Measurements from ENCODE around the gene UCN3. TPM values are rescaled to one million over a fixed set of nuclear protein-coding genes. Genes with fewer than 3 reads are reported as not detected.
"Not testable (repeated sequence)": the region's sequence is repeated elsewhere in the genome, so short reads cannot be mapped to it uniquely, and the experiment has no call there.

Gene UCN3
- total RNA-seq, 1 donor from 2014 or later, result 1.2 TPM

DNA sequence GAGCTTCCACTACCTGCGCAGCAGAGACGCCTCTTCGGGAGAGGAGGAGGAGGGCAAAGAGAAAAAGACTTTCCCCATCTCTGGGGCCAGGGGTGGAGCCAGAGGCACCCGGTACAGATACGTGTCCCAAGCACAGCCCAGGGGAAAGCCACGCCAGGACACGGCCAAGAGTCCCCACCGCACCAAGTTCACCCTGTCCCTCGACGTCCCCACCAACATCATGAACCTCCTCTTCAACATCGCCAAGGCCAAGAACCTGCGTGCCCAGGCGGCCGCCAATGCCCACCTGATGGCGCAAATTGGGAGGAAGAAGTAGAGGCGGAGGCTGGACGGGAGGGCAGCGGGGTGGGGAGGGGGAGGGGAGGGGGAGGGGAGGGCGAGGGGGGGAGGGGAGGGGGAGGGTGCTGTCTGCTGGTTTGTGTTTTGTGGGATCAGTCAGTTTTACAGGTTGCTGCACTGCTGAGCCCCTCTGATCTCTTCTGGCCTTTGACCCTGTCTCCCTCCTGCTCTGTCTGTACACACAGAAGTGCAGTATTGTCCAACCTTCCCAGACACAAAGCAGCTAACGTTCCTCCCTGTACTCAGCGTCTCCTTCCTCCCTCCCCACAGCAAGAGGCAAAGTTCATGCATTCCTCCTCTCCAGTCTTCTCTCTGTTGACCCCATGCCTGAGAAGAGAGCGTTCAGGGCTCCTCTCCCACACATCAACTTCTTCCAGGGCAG, 9.3 kb downstream of the UCN3 start:
- TF ChIP-seq, protein P1, sequence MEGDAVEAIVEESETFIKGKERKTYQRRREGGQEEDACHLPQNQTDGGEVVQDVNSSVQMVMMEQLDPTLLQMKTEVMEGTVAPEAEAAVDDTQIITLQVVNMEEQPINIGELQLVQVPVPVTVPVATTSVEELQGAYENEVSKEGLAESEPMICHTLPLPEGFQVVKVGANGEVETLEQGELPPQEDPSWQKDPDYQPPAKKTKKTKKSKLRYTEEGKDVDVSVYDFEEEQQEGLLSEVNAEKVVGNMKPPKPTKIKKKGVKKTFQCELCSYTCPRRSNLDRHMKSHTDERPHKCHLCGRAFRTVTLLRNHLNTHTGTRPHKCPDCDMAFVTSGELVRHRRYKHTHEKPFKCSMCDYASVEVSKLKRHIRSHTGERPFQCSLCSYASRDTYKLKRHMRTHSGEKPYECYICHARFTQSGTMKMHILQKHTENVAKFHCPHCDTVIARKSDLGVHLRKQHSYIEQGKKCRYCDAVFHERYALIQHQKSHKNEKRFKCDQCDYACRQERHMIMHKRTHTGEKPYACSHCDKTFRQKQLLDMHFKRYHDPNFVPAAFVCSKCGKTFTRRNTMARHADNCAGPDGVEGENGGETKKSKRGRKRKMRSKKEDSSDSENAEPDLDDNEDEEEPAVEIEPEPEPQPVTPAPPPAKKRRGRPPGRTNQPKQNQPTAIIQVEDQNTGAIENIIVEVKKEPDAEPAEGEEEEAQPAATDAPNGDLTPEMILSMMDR (IDR thresholded peaks at IDR 0.05), result no peak
- ATAC-seq, result no peak
- H3K9me3 ChIP-seq, result no peaks in the 10 kb centered on the region
- intact Hi-C loops (cut with DNase I), result no loop called here
- no peaks in the 10 kb centered on the region for H3K4me1 ChIP-seq
- H3K27me3 ChIP-seq, result no peaks in the 10 kb centered on the region
- no peak overlapping the region for H3K27ac ChIP-seq
- no peak for DNase-seq
- no peak overlapping the region for H3K4me3 ChIP-seq
- H3K36me3 ChIP-seq, result no peaks in the 10 kb centered on the region

DNA sequence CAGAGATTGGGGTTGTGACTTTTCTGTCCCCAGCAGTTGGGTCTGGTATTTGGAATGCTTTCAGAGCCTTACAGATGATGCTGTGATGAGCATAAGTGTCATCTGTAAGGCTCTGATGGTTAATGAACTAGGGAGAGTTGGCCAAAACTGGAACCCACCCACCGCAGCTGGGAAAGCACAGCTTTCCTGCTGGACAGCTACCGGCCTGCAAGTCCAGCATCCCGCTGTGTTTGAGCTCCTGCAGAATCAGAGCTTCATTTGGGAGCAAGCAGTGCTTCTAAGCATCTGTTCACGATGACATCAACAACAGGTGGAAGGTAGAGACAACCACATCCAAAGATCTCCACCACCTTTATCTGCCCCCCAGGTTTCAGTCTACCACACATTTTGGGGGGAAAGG, 11.7 kb downstream of the UCN3 start:
- no peaks in the 10 kb centered on the region for H3K9me3 ChIP-seq
- TF ChIP-seq, protein P1 (IDR thresholded peaks at IDR 0.05), result no peak
- H3K4me1 ChIP-seq, result no peaks in the 10 kb centered on the region
- no peak overlapping the region for H3K4me3 ChIP-seq
- intact Hi-C loops (cut with DNase I), result no loop called here
- no peak for ATAC-seq
- no peak for DNase-seq
- H3K36me3 ChIP-seq, result no peaks in the 10 kb centered on the region
- no peak overlapping the region for H3K27ac ChIP-seq
- H3K27me3 ChIP-seq, result no peaks in the 10 kb centered on the region

GRCh38 chr10:5379202-5379601, 14.4 kb downstream of the UCN3 start:
- H3K4me3 ChIP-seq; H3K27me3 ChIP-seq; DNase-seq; intact Hi-C loops (cut with DNase I); H3K4me1 ChIP-seq; H3K9me3 ChIP-seq; ATAC-seq; H3K36me3 ChIP-seq; H3K27ac ChIP-seq: not testable (repeated sequence)

DNA sequence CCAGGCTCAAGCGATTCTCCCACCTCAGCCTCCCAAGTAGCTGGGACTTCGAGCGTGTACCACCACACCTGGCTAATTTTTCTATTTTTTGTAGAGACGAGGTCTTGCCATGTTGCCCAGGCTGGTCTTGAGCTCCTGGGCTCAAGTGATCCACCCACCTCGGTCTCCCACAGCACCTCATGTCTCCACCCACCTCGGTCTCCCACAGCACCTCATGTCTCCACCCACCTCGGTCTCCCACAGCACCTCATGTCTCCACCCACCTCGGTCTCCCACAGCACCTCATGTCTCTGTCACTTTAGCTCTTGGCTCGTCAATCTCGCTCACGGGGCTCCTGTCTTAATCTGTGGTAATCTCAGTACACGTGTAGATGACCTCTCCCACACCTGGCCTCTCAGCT, 15.6 kb downstream of the UCN3 start:
- H3K4me3 ChIP-seq; intact Hi-C loops (cut with DNase I); DNase-seq; H3K9me3 ChIP-seq; H3K27me3 ChIP-seq; H3K27ac ChIP-seq; H3K4me1 ChIP-seq; ATAC-seq; H3K36me3 ChIP-seq: not testable (repeated sequence)

GRCh38 chr10:5381187-5381586, 16.4 kb downstream of the UCN3 start:
- Histone ChIP-seq H3K27ac (no peak overlapping the region), H3K9me3 (no peaks in the 10 kb centered on the region), H3K36me3 (no peaks in the 10 kb centered on the region), H3K4me1 (no peaks in the 10 kb centered on the region), H3K27me3 (no peaks in the 10 kb centered on the region), H3K4me3 (no peak overlapping the region)
- intact Hi-C loops (cut with DNase I), result no loop called here
- peak; percentile 38 for ATAC-seq
- DNase-seq, result no peak
- TF ChIP-seq, protein P1 (IDR thresholded peaks at IDR 0.05), result no peak

GRCh38 chr10:5385224-5385623, 20.5 kb downstream of the UCN3 start:
- Histone ChIP-seq H3K9me3 (peaks cover 9% of the 10 kb centered on the region), H3K27me3 (no peaks in the 10 kb centered on the region), H3K27ac (no peak overlapping the region), H3K36me3 (no peaks in the 10 kb centered on the region), H3K4me1 (no peaks in the 10 kb centered on the region), H3K4me3 (no peak overlapping the region)
- TF ChIP-seq, protein P1 (IDR thresholded peaks at IDR 0.05), result no peak
- ATAC-seq, result no peak
- intact Hi-C loops (cut with DNase I), result no loop called here
- no peak for DNase-seq

GRCh38 chr10:5387169-5387568, 22.4 kb downstream of the UCN3 start:
- no peak for ATAC-seq
- intact Hi-C loops (cut with DNase I), result no loop called here

More at GRCh38 chr10:5387169-5387568, 22.4 kb downstream of the UCN3 start:
- Histone ChIP-seq H3K4me3 (no peak overlapping the region), H3K4me1 (no peaks in the 10 kb centered on the region), H3K9me3 (peaks cover 25% of the 10 kb centered on the region), H3K27me3 (no peaks in the 10 kb centered on the region), H3K27ac (no peak overlapping the region), H3K36me3 (no peaks in the 10 kb centered on the region)
- no peak for DNase-seq
- TF ChIP-seq, protein P1 (IDR thresholded peaks at IDR 0.05), result no peak

Data from upper lobe of right lung (tissue), 1 donor.